Memory B cell (primary cell): ENCODE measurements around the gene NAALADL2.

Source experiments
- ATAC-seq: fragments of 150-1000 bp; cut with Tn5 transposase; 2 replicates; pipeline ENCODE4 v1.10.0; 2021; ENCODE audit warnings: low read depth, mild to moderate bottlenecking, moderate library complexity
- DNase-seq, 2 donors: peaks; one replicate each; pipeline ENCODE4 v3.0.0; 2022; ENCODE audit warnings: low spot score in 2 of 2
- H3K27ac Mint-ChIP-seq: one replicate; pipeline ENCODE4 v1.8.0; 2022; ENCODE audit warnings: mild to moderate bottlenecking, moderate library complexity, mixed read lengths
- H3K27me3 Mint-ChIP-seq: one replicate; pipeline ENCODE4 v1.8.0; 2022; ENCODE audit warnings: mixed read lengths
- H3K36me3 Mint-ChIP-seq: one replicate; pipeline ENCODE4 v1.8.0; 2022; ENCODE audit warnings: mild to moderate bottlenecking, mixed read lengths
- H3K4me1 Mint-ChIP-seq: one replicate; pipeline ENCODE4 v1.8.0; 2022; ENCODE audit warnings: mixed read lengths
- H3K4me3 Mint-ChIP-seq: one replicate; pipeline ENCODE4 v1.8.0; 2022; ENCODE audit warnings: mild to moderate bottlenecking, moderate library complexity, mixed read lengths
- H3K9me3 Mint-ChIP-seq: one replicate; pipeline ENCODE4 v1.8.0; 2022; ENCODE audit warnings: mixed read lengths

Gene NAALADL2

GRCh38 chr3:174859114-174859735 is at the start of gene NAALADL2:
NAALADL2 (plus strand) TSS chr3:174859334.
- no peaks in the 10 kb centered on the region for H3K27me3 Mint-ChIP-seq
- DNase-seq: no peak

GRCh38 chr3:174810254-174810653 is 48.9 kb upstream of the NAALADL2 start:
- DNase-seq: no peak
- Mint-ChIP-seq H3K36me3 (no peaks in the 10 kb centered on the region), H3K4me1 (no peaks in the 10 kb centered on the region), H3K9me3 (peaks cover 5% of the 10 kb centered on the region), H3K27me3 (no peaks in the 10 kb centered on the region), H3K27ac (no peak overlapping the region), H3K4me3 (no peak overlapping the region)
- no peak for ATAC-seq

More at GRCh38 chr3:174859114-174859735, at the start of gene NAALADL2:
- ATAC-seq: no peak
- Mint-ChIP-seq H3K9me3 (peaks cover 2% of the 10 kb centered on the region), H3K4me3 (no peak within 1 kb of the TSS), H3K27ac (no peak within 1 kb of the TSS), H3K36me3 (no peaks in the 10 kb centered on the region), H3K4me1 (no peaks in the 10 kb centered on the region)

GRCh38 chr3:174812172-174812862 is 46.8 kb upstream of the NAALADL2 start:
- ATAC-seq (no peak), DNase-seq (no peak)
- no peaks in the 10 kb centered on the region for H3K4me1 Mint-ChIP-seq
- H3K36me3 Mint-ChIP-seq: no peaks in the 10 kb centered on the region
- H3K27ac Mint-ChIP-seq: no peak overlapping the region
- no peaks in the 10 kb centered on the region for H3K27me3 Mint-ChIP-seq
- H3K4me3 Mint-ChIP-seq: no peak overlapping the region
- H3K9me3 Mint-ChIP-seq: peaks cover 5% of the 10 kb centered on the region

- H3K9me3 Mint-ChIP-seq: peaks cover 2% of the 10 kb centered on the region
- DNase-seq (no peak), ATAC-seq (no peak)
- no peaks in the 10 kb centered on the region for H3K36me3 Mint-ChIP-seq
- no peak overlapping the region for H3K27ac Mint-ChIP-seq
- no peak overlapping the region for H3K4me3 Mint-ChIP-seq
- no peaks in the 10 kb centered on the region for H3K4me1 Mint-ChIP-seq
- H3K27me3 Mint-ChIP-seq: no peaks in the 10 kb centered on the region
These were observed 43.4 kb upstream of the NAALADL2 start for GRCh38 chr3:174815750-174816149.

- no peaks in the 10 kb centered on the region for H3K27me3 Mint-ChIP-seq
- no peaks in the 10 kb centered on the region for H3K36me3 Mint-ChIP-seq
- H3K9me3 Mint-ChIP-seq: peaks cover under 1% of the 10 kb centered on the region
- H3K27ac Mint-ChIP-seq: no peak overlapping the region
- no peak for ATAC-seq
- no peak overlapping the region for H3K4me3 Mint-ChIP-seq
- DNase-seq: no peak
- no peaks in the 10 kb centered on the region for H3K4me1 Mint-ChIP-seq
These were observed 38.2 kb upstream of the NAALADL2 start for GRCh38 chr3:174820885-174821284.

GRCh38 chr3:174821477-174821876 is 37.7 kb upstream of the NAALADL2 start:
- H3K27me3 Mint-ChIP-seq: no peaks in the 10 kb centered on the region
- H3K4me3 Mint-ChIP-seq: no peak overlapping the region
- peaks cover 4% of the 10 kb centered on the region for H3K9me3 Mint-ChIP-seq
- ATAC-seq: no peak
- H3K36me3 Mint-ChIP-seq: no peaks in the 10 kb centered on the region
- no peaks in the 10 kb centered on the region for H3K4me1 Mint-ChIP-seq
- no peak for DNase-seq
- no peak overlapping the region for H3K27ac Mint-ChIP-seq

- no peaks in the 10 kb centered on the region for H3K27me3 Mint-ChIP-seq
- H3K27ac Mint-ChIP-seq: no peak overlapping the region
- H3K36me3 Mint-ChIP-seq: no peaks in the 10 kb centered on the region
- ATAC-seq (no peak), DNase-seq (no peak)
- peaks cover 5% of the 10 kb centered on the region for H3K9me3 Mint-ChIP-seq
- H3K4me3 Mint-ChIP-seq: no peak overlapping the region
- no peaks in the 10 kb centered on the region for H3K4me1 Mint-ChIP-seq
These were observed 36.8 kb upstream of the NAALADL2 start for GRCh38 chr3:174822320-174822719.

GRCh38 chr3:174826069-174826468 is 33.1 kb upstream of the NAALADL2 start:
- Mint-ChIP-seq H3K4me3 (no peak overlapping the region), H3K27ac (no peak overlapping the region), H3K36me3 (no peaks in the 10 kb centered on the region), H3K4me1 (no peaks in the 10 kb centered on the region), H3K9me3 (peaks cover 7% of the 10 kb centered on the region), H3K27me3 (no peaks in the 10 kb centered on the region)
- no peak for ATAC-seq
- no peak for DNase-seq

GRCh38 chr3:174844746-174845145 is 14.4 kb upstream of the NAALADL2 start:
- H3K27ac Mint-ChIP-seq: no peak overlapping the region

GRCh38 chr3:174846055-174846454 is 13.1 kb upstream of the NAALADL2 start:
- H3K27ac Mint-ChIP-seq: no peak overlapping the region
- DNase-seq (no peak), ATAC-seq (no peak)
- no peaks in the 10 kb centered on the region for H3K4me1 Mint-ChIP-seq
- H3K36me3 Mint-ChIP-seq: no peaks in the 10 kb centered on the region
- peaks cover 8% of the 10 kb centered on the region for H3K9me3 Mint-ChIP-seq
- H3K4me3 Mint-ChIP-seq: no peak overlapping the region
- H3K27me3 Mint-ChIP-seq: no peaks in the 10 kb centered on the region

More at GRCh38 chr3:174844746-174845145, 14.4 kb upstream of the NAALADL2 start:
- H3K4me3 Mint-ChIP-seq: no peak overlapping the region
- ATAC-seq (no peak), DNase-seq (no peak)
- no peaks in the 10 kb centered on the region for H3K36me3 Mint-ChIP-seq
- no peaks in the 10 kb centered on the region for H3K4me1 Mint-ChIP-seq
- no peaks in the 10 kb centered on the region for H3K27me3 Mint-ChIP-seq
- H3K9me3 Mint-ChIP-seq: peaks cover 3% of the 10 kb centered on the region

- H3K9me3 Mint-ChIP-seq: peaks cover 8% of the 10 kb centered on the region
- H3K36me3 Mint-ChIP-seq: no peaks in the 10 kb centered on the region
- no peak overlapping the region for H3K27ac Mint-ChIP-seq
- no peaks in the 10 kb centered on the region for H3K4me1 Mint-ChIP-seq
- H3K4me3 Mint-ChIP-seq: no peak overlapping the region
- ATAC-seq: no peak
- no peaks in the 10 kb centered on the region for H3K27me3 Mint-ChIP-seq
- DNase-seq: no peak
These were observed 4.1 kb upstream of the NAALADL2 start for GRCh38 chr3:174854987-174855386.

- H3K4me3 Mint-ChIP-seq: no peak overlapping the region
- no peaks in the 10 kb centered on the region for H3K4me1 Mint-ChIP-seq
- H3K27me3 Mint-ChIP-seq: no peaks in the 10 kb centered on the region
- no peak overlapping the region for H3K27ac Mint-ChIP-seq
- peaks cover 3% of the 10 kb centered on the region for H3K9me3 Mint-ChIP-seq
- H3K36me3 Mint-ChIP-seq: no peaks in the 10 kb centered on the region
- DNase-seq (no peak), ATAC-seq (no peak)
These were observed 1.8 kb upstream of the NAALADL2 start for GRCh38 chr3:174857301-174857700.

- H3K9me3 Mint-ChIP-seq: peaks cover 3% of the 10 kb centered on the region
- H3K4me3 Mint-ChIP-seq: no peak overlapping the region
- H3K4me1 Mint-ChIP-seq: no peaks in the 10 kb centered on the region
- no peak for DNase-seq
- H3K36me3 Mint-ChIP-seq: no peaks in the 10 kb centered on the region
- no peak for ATAC-seq
- H3K27ac Mint-ChIP-seq: no peak overlapping the region
- no peaks in the 10 kb centered on the region for H3K27me3 Mint-ChIP-seq
These were observed 781 bp upstream of the NAALADL2 start for GRCh38 chr3:174858353-174858752.

- DNase-seq (no peak), ATAC-seq (no peak)
- H3K4me3 Mint-ChIP-seq: no peak overlapping the region
- H3K36me3 Mint-ChIP-seq: no peaks in the 10 kb centered on the region
- no peak overlapping the region for H3K27ac Mint-ChIP-seq
- H3K9me3 Mint-ChIP-seq: peaks cover 2% of the 10 kb centered on the region
- no peaks in the 10 kb centered on the region for H3K27me3 Mint-ChIP-seq
- H3K4me1 Mint-ChIP-seq: no peaks in the 10 kb centered on the region
These were observed 622 bp downstream of the NAALADL2 start for GRCh38 chr3:174859756-174860155.

GRCh38 chr3:174862101-174862500 is 3.0 kb downstream of the NAALADL2 start:
- Mint-ChIP-seq H3K36me3 (no peaks in the 10 kb centered on the region), H3K4me1 (no peaks in the 10 kb centered on the region), H3K27me3 (no peaks in the 10 kb centered on the region), H3K4me3 (no peak overlapping the region), H3K9me3 (no peaks in the 10 kb centered on the region), H3K27ac (no peak overlapping the region)
- ATAC-seq: no peak
- no peak for DNase-seq
